ENCODE results near the gene C12orf42. TPM values are rescaled to one million over a fixed set of nuclear protein-coding genes. Genes with fewer than 3 reads are reported as not detected.

C12orf42 gene
- not detected for polyA plus RNA-seq (2013, experiment 1 of 2; ENCODE audit: insufficient read length)
- not detected for polyA plus RNA-seq (2013, experiment 2 of 2; ENCODE audit: insufficient read length)

DNA sequence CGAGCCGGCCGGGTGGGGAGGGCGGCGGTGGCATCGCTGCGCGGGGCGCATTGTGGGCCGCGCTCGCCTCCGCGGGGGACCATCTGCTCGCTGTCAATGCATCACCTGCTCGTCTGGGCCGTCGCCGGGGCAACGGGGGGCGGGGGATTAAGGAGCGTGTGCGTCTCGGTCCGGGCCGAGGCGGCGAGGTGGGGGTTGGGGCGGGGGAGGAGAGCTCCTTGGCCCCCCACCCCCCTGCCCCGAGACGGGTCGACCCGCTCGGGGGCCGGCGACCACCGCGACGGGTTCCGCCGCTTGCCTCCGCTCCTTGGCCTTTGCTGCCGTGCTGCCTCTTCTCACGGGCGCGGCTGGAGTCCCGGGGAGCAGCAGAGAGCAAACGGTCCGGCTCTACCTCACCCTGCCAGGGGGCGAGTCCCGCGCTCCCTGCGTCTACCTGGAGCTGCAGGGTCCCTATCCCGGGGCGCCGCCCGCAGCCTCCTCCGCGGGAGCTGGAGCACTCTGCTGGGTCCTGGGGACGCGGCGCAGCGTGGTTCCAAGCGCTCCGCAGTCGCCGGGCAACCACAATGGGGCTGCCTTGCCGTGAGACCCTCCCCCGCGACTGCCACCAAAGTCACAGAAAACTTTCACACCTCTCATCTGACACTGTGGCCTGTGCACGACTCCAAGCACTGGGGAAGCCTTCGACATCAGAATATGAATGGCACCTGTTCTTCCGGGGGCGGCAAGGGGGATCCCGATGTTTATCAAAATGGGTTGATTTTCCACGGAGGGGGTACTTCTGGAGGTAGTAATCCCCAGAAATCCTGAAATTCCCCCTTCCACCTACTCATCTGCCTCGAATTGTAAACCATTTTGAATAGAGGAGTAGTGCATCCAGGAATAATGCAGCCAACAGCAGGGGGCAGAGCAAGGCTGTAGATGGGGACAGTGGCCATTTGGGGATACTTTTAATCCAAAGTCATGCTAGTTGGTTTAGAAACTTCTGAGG, at the start of gene C12orf42:
Gene C12orf42 (minus strand): TSS at position 500 of the 988 bp plus-strand sequence. CDS start 17,542 bp downstream, outside the sequence.
- peak; percentile 11 for DNase-seq

- DNase-seq, result no peak
Measured at GRCh38 chr12:103542078-103542477, 46.3 kb upstream of the C12orf42 start.

- no peak for DNase-seq
Measured at GRCh38 chr12:103540319-103540718, 44.6 kb upstream of the C12orf42 start.

- no peak for DNase-seq
Measured at GRCh38 chr12:103538397-103538796, 42.6 kb upstream of the C12orf42 start.

- no peak for DNase-seq
Measured at GRCh38 chr12:103530307-103531066, 34.7 kb upstream of the C12orf42 start.

GRCh38 chr12:103529306-103529705, 33.5 kb upstream of the C12orf42 start:
- no peak for DNase-seq

- no peak for DNase-seq
Measured at GRCh38 chr12:103524238-103524875, 28.6 kb upstream of the C12orf42 start.

- no peak for DNase-seq
Measured at GRCh38 chr12:103523771-103524170, 28.0 kb upstream of the C12orf42 start.

DNA sequence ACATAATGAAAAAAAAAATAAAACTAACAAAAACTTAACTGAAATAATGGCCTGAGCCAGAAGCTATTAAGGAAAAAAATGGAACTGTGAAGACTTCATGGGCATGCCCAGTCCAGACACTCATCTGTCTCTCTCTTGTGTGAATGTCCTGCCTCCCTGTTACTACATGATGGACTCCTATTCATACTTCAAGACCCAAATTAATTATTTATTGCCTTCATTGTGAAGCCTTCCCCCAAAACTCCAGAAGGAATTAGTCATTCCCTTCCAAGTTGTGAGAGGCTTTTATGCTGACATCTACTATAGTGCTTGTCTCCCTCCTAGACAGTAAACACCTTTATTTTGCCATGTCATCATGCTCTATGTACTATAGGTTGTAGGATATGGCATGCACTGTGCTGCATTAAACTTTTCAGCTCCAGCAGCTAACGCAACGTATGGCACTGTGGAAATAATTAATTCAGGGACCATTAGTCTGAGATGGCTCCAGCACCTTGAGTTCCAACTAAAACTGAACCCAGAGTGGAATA, 25.0 kb upstream of the C12orf42 start:
- DNase-seq, result no peak

- DNase-seq, result no peak
Measured at GRCh38 chr12:103519632-103520031, 23.9 kb upstream of the C12orf42 start.

- DNase-seq, result no peak
Measured at GRCh38 chr12:103518899-103519298, 23.1 kb upstream of the C12orf42 start.

- DNase-seq, result no peak
Measured at GRCh38 chr12:103517161-103517560, 21.4 kb upstream of the C12orf42 start.

GRCh38 chr12:103515341-103515740, 19.6 kb upstream of the C12orf42 start:
- DNase-seq, result no peak

DNA sequence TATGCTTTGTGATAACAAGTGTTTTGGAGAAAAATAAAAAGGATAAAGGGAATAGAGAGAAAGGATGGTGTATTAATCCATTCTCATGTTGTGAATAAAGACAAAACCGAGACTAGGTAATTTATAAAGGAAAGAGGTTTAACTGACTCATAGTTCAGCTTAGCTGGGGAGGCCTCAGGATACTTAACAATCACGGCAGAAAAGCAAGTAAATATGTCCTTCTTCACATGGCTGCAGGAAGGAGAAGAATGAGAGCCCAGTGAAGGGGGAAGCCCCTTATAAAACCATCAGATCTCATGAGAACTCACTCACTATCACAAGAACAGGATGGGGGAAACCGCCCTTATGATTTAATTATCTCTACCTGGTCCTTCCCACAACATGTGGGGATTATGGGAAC, 18.1 kb upstream of the C12orf42 start:
- no peak for DNase-seq

DNA sequence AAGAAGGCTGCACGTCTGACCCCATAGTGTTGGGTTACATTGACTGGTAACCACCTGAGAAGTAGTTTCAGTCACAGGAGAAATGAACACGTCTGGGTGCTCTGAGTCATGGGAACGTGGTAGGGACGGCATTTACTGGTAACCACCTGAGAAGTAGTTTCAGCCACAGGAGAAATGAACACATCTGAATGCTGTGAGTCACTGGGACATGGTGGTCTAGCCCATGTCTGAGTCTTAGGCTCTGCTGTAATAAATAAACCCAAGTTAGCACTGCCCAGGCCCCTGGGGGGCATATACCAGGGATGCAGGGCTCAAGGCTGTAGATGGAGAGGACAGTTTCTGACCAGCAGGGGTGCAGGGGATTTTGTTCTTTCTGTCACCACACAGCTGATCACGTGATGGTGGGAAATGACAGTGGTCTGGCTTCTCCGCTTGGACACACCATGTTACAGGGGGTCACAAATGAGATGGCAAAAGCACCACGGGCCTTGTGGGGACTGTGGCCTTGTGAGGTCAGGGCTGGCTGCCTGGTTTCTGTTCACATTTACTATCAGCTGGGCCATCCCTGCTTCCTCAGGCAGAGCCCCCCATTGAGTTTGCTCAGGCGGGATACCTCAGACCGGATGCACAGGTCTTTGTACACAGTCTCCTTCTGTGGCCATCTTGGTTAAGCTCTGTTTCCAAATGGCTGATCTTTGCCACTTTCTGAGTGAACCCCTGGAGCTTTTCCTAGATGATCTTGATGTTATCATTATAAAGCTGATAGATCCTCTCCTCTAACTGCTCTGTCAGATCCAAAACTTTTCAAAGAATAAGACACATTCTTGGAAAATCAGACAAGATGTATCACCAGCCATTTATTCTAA, 9.8 kb upstream of the C12orf42 start:
- DNase-seq, result no peak

DNA sequence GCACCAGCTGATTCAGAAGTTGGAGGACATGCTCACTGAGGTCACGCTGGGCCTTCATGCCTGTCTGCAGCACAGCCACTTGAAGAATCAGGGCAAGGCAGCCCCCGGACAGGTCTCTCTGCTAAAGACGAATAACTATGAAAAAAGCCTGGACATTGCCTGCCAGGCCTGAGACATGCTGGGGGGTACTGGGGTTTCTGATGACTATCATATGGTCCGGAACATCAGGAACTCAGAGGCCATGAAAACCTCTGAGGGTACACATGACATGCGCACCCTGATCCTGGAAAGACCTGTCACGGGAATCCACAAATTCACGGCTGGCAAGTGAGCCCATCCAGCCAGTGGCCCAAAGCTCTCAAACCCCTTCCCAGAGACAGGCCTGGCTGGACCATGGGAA, 8.8 kb upstream of the C12orf42 start:
- no peak for DNase-seq

GRCh38 chr12:103503546-103504480, 8.0 kb upstream of the C12orf42 start:
- no peak for DNase-seq

- no peak for DNase-seq
Measured at GRCh38 chr12:103501447-103501846, 5.7 kb upstream of the C12orf42 start.

DNA sequence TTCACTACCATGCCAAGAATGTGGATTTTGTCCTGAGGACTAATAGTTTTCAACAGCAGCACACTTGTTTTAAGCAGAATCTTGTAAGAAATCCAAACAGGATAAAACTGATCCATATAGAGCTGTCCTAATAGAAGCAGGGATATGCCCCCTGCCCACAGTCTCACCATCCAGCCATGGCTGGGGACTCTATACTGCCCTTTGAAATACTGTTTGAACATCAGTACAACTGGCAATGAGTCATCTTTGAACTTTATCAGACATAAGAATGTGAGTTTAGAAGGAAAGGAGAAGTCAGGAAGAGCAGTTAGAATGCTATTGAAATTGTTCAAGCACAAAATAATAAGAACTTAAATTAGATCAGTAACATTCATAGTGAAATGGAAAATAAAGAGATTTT, 3.8 kb upstream of the C12orf42 start:
- no peak for DNase-seq

DNA sequence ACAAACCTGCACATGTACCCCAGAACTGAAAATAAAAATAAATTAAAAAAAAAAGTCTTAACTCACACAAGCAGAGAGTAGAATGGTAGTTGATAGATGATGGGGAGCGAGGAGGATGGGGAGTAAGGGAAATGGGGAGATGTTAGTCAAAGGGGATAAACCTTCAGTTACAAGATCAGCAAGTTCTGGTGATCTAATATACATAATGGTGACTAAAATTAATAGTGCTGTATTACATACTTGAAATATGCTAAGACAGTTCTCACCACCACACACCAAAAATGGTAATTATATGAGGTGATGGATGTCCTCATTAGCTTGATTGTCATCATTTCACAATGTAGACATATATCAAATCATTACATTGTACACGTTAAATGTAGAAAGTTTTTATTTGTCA, 3.2 kb upstream of the C12orf42 start:
- no peak for DNase-seq

All from fibroblast of skin of scalp (primary cell).